ENCODE results near the gene MYBPC3.
A peak's percentile ranks its signal among the peaks of the same experiment; 100 is the strongest.

The MYBPC3 gene

GRCh38 chr11:47332791-47333525, 19.5 kb downstream of the MYBPC3 start:
- no peak for FAIRE-seq
- DNase-seq (ENCODE audit: insufficient read length, low spot score): no peak
- no peak for TF ChIP-seq POLR2A (IDR thresholded peaks at IDR 0.05; ENCODE audit: low read depth, low read length)

DNA sequence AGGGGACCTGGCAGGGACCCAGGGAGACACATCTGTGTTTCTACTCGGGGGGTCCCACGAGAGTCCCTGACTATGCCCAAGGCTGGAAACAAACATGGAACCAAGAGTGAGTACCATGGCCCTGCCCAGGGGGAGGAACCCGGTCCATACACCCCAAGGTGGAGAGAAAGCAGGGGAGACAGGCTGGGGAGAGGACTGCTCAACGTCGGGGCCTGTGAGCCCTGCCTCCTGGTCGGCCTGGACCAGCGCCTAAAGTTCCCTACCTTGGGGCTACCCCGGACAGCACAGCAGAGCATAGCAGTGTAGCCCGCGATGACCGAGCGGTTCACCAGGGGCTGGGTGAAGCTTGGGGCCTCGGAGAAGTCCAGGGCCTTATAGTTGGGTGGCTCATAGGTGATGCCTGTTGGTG, 20.2 kb downstream of the MYBPC3 start:
- FAIRE-seq (no peak), DNase-seq (ENCODE audit: insufficient read length, low spot score) (no peak)
- TF ChIP-seq POLR2A (IDR thresholded peaks at IDR 0.05; ENCODE audit: low read depth, low read length): no peak

DNA sequence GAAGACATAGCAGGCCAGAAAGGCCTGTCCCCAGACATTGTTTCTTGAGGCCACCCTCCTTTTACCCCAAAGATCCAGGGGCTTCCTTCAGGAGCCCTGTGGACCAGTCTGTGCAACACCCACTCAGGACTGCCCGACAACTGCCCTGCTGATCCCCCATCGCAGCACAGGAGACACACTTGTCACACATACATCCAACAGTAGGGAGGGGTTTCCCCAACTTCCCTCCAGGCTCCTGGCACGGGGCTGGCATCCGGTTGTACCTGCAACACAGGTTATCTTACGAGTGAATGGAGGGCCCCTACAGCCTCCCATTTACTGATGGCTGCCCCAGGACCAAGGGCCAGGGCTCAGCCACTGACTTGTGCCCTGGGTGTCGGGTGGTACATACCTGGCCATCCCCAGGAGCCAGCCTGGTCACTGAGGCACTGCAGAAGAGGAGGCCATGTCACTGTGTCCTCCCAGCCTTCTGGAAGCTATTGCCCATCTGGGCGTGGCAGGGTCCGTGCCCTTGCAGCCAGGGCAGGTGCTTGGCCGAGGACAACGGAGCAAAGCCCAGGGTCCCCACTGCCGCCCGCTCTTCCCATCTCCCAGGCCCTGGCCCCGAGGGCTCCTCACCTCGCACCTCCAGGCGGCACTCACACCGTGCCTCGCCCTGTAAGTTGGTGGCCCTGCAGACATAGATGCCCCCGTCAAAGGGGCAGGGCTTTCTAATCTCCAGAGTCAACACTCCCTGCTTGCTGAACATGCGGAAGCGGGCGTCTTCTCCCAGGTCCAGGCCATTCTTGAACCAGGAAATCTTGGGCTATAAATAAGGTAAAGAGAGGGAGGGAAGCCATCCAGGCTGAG, 20.8 kb downstream of the MYBPC3 start:
- TF ChIP-seq POLR2A (IDR thresholded peaks at IDR 0.05; ENCODE audit: low read depth, low read length): no peak
- no peak for DNase-seq (ENCODE audit: insufficient read length, low spot score)
- FAIRE-seq: no peak

DNA sequence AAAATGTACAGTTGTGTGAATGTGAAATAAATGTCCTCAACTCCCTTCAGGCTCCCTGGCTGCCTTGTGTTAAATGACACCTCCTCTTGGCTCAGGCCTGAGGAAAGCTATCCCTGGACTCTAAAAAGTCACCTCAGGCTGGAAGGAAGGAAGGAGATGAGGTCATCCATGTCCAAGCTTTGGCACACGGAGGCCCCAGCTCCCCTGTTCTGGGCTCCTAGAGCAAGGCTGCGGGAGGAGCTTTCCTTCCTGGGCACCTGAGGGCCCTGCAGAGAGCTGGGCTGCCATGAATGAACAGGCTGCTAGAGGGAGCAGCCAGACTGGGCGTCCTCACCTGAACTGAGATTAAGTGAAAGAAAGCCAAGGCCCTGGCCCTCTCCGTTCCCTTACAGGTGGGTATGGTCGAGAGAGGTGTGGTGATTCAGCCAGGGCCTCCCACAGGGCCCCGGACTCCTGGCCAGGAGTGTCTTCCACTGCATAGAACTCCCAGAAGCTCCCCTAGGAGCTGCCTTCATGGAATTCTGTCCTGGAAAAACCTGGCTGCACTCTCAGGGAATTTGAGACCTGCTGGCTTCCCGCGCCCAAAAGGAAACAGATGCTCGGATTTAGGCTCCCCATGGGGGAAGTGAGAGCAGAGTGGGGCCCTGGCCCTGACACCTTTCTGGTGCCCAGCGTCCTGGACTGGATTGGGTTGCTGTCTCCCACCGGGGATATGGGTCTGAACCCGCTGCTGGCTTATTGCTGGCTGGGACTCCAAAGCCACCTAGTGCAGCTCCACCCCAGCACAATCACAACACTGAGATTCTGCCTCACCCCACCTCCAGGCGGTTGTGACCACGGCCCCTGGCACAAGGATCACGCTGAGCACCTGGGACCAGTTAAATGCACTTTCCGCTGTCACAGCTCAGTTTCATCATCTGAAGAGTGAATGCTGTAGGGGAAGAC, 22.2 kb downstream of the MYBPC3 start:
- FAIRE-seq (no peak), DNase-seq (ENCODE audit: insufficient read length, low spot score) (peak; percentile 52)
- no peak for TF ChIP-seq POLR2A (IDR thresholded peaks at IDR 0.05; ENCODE audit: low read depth, low read length)

DNA sequence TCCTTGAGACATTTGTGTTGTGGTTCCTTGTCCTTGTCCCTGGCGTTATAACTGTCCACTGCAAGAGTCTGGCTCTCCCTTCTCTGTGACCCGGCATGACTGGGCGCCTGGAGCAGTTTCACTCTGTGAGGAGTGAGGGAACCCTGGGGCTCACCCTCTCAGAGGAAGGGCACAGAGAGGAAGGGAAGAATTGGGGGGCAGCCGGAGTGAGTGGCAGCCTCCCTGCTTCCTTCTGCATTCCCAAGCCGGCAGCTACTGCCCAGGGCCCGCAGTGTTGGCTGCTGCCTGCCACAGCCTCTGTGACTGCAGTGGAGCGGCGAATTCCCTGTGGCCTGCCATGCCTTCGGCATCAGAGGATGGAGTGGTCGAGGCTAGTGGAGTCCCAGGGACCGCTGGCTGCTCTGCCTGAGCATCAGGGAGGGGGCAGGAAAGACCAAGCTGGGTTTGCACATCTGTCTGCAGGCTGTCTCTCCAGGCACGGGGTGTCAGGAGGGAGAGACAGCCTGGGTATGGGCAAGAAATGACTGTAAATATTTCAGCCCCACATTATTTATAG, 23.0 kb downstream of the MYBPC3 start:
- no peak for TF ChIP-seq POLR2A (IDR thresholded peaks at IDR 0.05; ENCODE audit: low read depth, low read length)
- DNase-seq (ENCODE audit: insufficient read length, low spot score) (no peak), FAIRE-seq (no peak)

- TF ChIP-seq POLR2A (IDR thresholded peaks at IDR 0.05; ENCODE audit: low read depth, low read length): no peak
- DNase-seq (ENCODE audit: insufficient read length, low spot score): no peak
- FAIRE-seq: no peak
Measured at GRCh38 chr11:47328449-47329390, 23.8 kb downstream of the MYBPC3 start.

GRCh38 chr11:47327949-47328348, 24.6 kb downstream of the MYBPC3 start:
- no peak for TF ChIP-seq POLR2A (IDR thresholded peaks at IDR 0.05; ENCODE audit: low read depth, low read length)
- DNase-seq (ENCODE audit: insufficient read length, low spot score) (no peak), FAIRE-seq (no peak)

DNA sequence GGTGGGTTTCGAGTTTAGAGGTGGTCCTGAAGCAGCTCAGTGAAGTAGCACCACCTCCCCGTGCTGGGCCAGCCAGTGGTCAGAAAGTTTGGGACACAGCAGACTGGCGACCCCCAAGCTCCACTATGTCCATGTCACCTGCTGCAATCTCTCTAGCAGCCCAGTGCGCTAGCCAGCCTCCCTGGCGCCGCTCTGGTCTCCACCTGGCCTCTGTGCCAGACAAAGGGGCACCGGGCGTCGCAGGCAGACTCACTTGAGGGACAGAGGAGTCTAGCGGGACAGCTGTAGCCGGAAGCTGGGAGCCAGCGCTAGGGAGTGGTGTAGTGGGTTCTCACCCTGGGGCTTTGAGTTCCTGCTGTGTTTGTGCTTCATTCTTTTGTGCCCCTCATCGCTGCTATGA, 25.5 kb downstream of the MYBPC3 start:
- no peak for TF ChIP-seq POLR2A (IDR thresholded peaks at IDR 0.05; ENCODE audit: low read depth, low read length)
- DNase-seq (ENCODE audit: insufficient read length, low spot score): no peak
- FAIRE-seq: no peak

DNA sequence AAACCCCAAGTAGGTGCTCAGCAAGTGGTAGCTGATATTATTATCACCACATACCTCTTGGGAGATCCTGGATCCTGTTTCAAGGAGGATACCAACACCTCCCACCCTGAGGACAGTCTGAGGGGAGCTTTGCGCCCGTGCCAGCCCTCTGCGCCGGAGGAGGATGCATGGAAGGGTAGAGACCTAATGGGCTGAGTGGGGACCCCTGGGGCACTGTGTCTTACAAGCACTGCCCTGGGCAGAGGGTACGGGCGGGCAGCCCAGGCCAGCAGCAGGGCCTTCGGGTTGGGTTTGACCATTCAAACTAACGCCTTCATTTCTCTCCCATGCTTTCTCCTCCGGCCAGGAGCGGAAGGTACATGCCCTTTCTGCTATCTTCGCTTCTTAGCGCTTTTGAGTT, 26.3 kb downstream of the MYBPC3 start:
- DNase-seq (ENCODE audit: insufficient read length, low spot score) (no peak), FAIRE-seq (no peak)
- no peak for TF ChIP-seq POLR2A (IDR thresholded peaks at IDR 0.05; ENCODE audit: low read depth, low read length)

GRCh38 chr11:47325271-47326041, 27.0 kb downstream of the MYBPC3 start:
- no peak for DNase-seq (ENCODE audit: insufficient read length, low spot score)
- FAIRE-seq: no peak
- no peak for TF ChIP-seq POLR2A (IDR thresholded peaks at IDR 0.05; ENCODE audit: low read depth, low read length)

DNA sequence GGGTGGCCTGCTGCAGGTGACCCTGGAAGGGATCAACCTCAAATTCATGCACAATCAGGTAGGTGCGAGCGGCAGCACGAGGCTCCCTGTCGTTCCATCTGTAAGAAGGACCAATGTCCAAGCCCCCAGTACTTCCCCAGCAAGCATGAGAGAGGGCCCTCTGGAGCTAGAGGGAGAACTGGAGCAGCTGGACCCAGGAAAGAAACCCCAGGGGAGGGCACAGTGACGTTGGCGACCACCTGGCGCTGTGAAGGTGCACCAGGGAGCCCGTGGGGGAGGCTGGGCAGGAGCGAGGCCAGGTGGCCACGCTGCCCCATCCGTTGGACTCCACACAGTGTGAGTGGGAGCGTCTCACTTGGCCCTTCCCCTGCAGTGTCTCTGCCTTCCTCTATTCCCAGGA, 28.0 kb downstream of the MYBPC3 start:
- DNase-seq (ENCODE audit: insufficient read length, low spot score): no peak
- FAIRE-seq: no peak
- TF ChIP-seq POLR2A (IDR thresholded peaks at IDR 0.05; ENCODE audit: low read depth, low read length): no peak

- no peak for FAIRE-seq
- no peak for TF ChIP-seq POLR2A (IDR thresholded peaks at IDR 0.05; ENCODE audit: low read depth, low read length)
- no peak for DNase-seq (ENCODE audit: insufficient read length, low spot score)
Measured at GRCh38 chr11:47318166-47318565, 34.3 kb downstream of the MYBPC3 start.
